H1 (cell line): ENCODE measurements around the gene PARD3. TPM values are rescaled to one million over a fixed set of nuclear protein-coding genes. Genes with fewer than 3 reads are reported as not detected.

Experiments used
- CTCF ChIA-PET: fragments of 300-600 bp; sonication (Branson Sonifier 250); formaldehyde crosslinking; loops from one replicate; lab custom pipeline; 2021; ENCODE audit not compliant: partially characterized antibody; lab: Charles Lee
- POLR2A ChIA-PET: fragments of 300-600 bp; sonication (Branson Sonifier 250); formaldehyde crosslinking; loops from one replicate; lab custom pipeline; 2021; ENCODE audit warnings: inconsistent platforms; ENCODE audit not compliant: partially characterized antibody; lab: Charles Lee
- DNase-seq, 2 experiments: peaks; one replicate each; pipeline versions ENCODE4 v3.0.0 to v3.0.0-alpha.2; 2010 to 2022; ENCODE audit warnings: low spot score in 2 of 2, low read depth in 1 of 2, mixed read lengths in 1 of 2
- FAIRE-seq: peaks from 2 replicates; lab custom pipeline; 2011; peaks lifted over from hg19 to GRCh38; lab: Jason Lieb, UNC
- H2AFZ ChIP-seq: 2 replicates; pipeline ENCODE4 v1.8.1; 2012; ENCODE audit warnings: low read length, inconsistent platforms
- H2AK5ac ChIP-seq: 2 replicates; pipeline ENCODE4 v1.6.1; 2013; ENCODE audit warnings: low read depth, low read length
- H2BK120ac ChIP-seq: replicated peaks from 2 replicates; pipeline ENCODE3; 2013; ENCODE audit warnings: low read depth, low read length, inconsistent platforms
- H2BK12ac ChIP-seq: 2 replicates; pipeline ENCODE4 v1.6.1; 2013; ENCODE audit warnings: low read depth, low read length
- H2BK15ac ChIP-seq: 2 replicates; pipeline ENCODE4 v1.6.1; 2013; ENCODE audit warnings: low read length
- H2BK20ac ChIP-seq: 2 replicates; pipeline ENCODE4 v1.6.1; 2013; ENCODE audit warnings: low read length
- H2BK5ac ChIP-seq: 2 replicates; pipeline ENCODE4 v1.6.1; 2013; ENCODE audit warnings: low read depth, low read length
- H3K14ac ChIP-seq: 2 replicates; pipeline ENCODE4 v1.6.1; 2013; ENCODE audit warnings: inconsistent platforms; ENCODE audit not compliant: insufficient read length
- H3K18ac ChIP-seq: 2 replicates; pipeline ENCODE4 v1.6.1; 2013; ENCODE audit warnings: low read length; ENCODE audit errors: extremely low read depth
- H3K23ac ChIP-seq: 2 replicates; pipeline ENCODE4 v1.6.1; 2013; ENCODE audit warnings: inconsistent platforms; ENCODE audit not compliant: insufficient read length
- H3K23me2 ChIP-seq: 2 replicates; pipeline ENCODE4 v1.6.1; 2013; ENCODE audit warnings: low read depth, low read length
- H3K27ac ChIP-seq: 2 replicates; pipeline ENCODE4 v1.6.1; 2011; ENCODE audit warnings: low read depth, low read length, inconsistent platforms
- H3K27me3 ChIP-seq, 4 experiments: replicated peaks in 1 of 4; 1 replicate in 1 of 4; 2 replicates in 3 of 4; pipeline versions ENCODE4 v1.6.1 to v1.8.1; 2011 to 2013; ENCODE audit warnings: low read length in 3 of 4, mild to moderate bottlenecking in 3 of 4, inconsistent platforms in 2 of 4, mixed read lengths in 2 of 4, moderate library complexity in 1 of 4; ENCODE audit not compliant: control insufficient read depth in 3 of 4, insufficient read depth in 3 of 4; ENCODE audit errors: extremely low read depth in 1 of 4
- H3K36me3 ChIP-seq, 4 experiments: 2 replicates each; pipeline versions ENCODE4 v1.6.1 to v1.8.1; 2011 to 2013; ENCODE audit warnings: mild to moderate bottlenecking in 4 of 4, low read length in 3 of 4, moderate library complexity in 2 of 4, control low read depth in 1 of 4, inconsistent platforms in 1 of 4; ENCODE audit not compliant: insufficient read depth in 4 of 4, control insufficient read depth in 2 of 4
- H3K4ac ChIP-seq: replicated peaks from 2 replicates; pipeline ENCODE3; 2013; ENCODE audit warnings: low read length, low read depth, mixed read lengths, inconsistent platforms; ENCODE audit not compliant: insufficient read length
- H3K4me1 ChIP-seq, 4 experiments: replicated peaks in 1 of 4; 1 replicate in 1 of 4; 2 replicates in 3 of 4; pipeline versions ENCODE4 v1.6.1 to v1.8.1; 2011 to 2013; ENCODE audit warnings: low read length in 3 of 4, inconsistent platforms in 2 of 4, mixed read lengths in 1 of 4; ENCODE audit not compliant: insufficient read depth in 4 of 4, control insufficient read depth in 3 of 4
- H3K4me2 ChIP-seq, 2 experiments: 2 replicates each; pipeline versions ENCODE4 v1.6.1 to v1.8.1; 2011 to 2013; ENCODE audit warnings: low read depth in 2 of 2, low read length in 2 of 2, control low read depth in 1 of 2, inconsistent platforms in 1 of 2, mild to moderate bottlenecking in 1 of 2; ENCODE audit not compliant: insufficient read depth in 1 of 2
- H3K4me3 ChIP-seq, 4 experiments: fragments of 200-600, 300-600 bp in 1 of 4; sonication (generic), shearing (Covaris generic), sonication (Bioruptor Twin) in 1 of 4; 2 replicates each; pipeline versions ENCODE4 v1.5.1 to v1.8.1; 2011 to 2016; ENCODE audit warnings: low read length in 4 of 4, low read depth in 3 of 4, control low read depth in 2 of 4, inconsistent platforms in 2 of 4, mild to moderate bottlenecking in 2 of 4, mixed read lengths in 1 of 4, moderate library complexity in 1 of 4; ENCODE audit not compliant: insufficient read depth in 2 of 4; ENCODE audit errors: extremely low read depth in 1 of 4
- H3K56ac ChIP-seq: replicated peaks from 2 replicates; pipeline ENCODE3; 2013; ENCODE audit warnings: low read depth, mild to moderate bottlenecking, mixed read lengths, low read length, inconsistent platforms; ENCODE audit not compliant: insufficient read length
- H3K79me1 ChIP-seq: 2 replicates; pipeline ENCODE4 v1.6.1; 2013; ENCODE audit warnings: low read depth, low read length, control low read depth
- H3K79me2 ChIP-seq, 2 experiments: 2 replicates each; pipeline versions ENCODE4 v1.6.1 to v1.8.1; 2012 to 2013; ENCODE audit warnings: low read length in 2 of 2, mild to moderate bottlenecking in 2 of 2, inconsistent platforms in 1 of 2; ENCODE audit not compliant: insufficient read depth in 2 of 2, control insufficient read depth in 1 of 2
- H3K9ac ChIP-seq, 4 experiments: replicated peaks in 1 of 4; 1 replicate in 1 of 4; 2 replicates in 3 of 4; pipeline versions ENCODE4 v1.6.1 to v1.8.1; 2011 to 2013; ENCODE audit warnings: low read depth in 3 of 4, low read length in 3 of 4, control low read depth in 2 of 4, mild to moderate bottlenecking in 2 of 4, moderate library complexity in 2 of 4, inconsistent platforms in 1 of 4; ENCODE audit errors: extremely low read depth in 1 of 4
- H3K9me3 ChIP-seq, 2 experiments: 2 replicates each; pipeline versions ENCODE4 v1.6.1 to v1.8.1; 2012 to 2013; ENCODE audit warnings: mild to moderate bottlenecking in 2 of 2, moderate library complexity in 2 of 2, control low read depth in 1 of 2, inconsistent platforms in 1 of 2, low read depth in 1 of 2, low read length in 1 of 2, mixed read lengths in 1 of 2; ENCODE audit not compliant: insufficient read depth in 2 of 2
- H4K20me1 ChIP-seq, 2 experiments: replicated peaks in 1 of 2; 2 replicates each; pipeline versions ENCODE3 to v1.8.1; 2011 to 2013; ENCODE audit warnings: inconsistent platforms in 2 of 2, low read length in 2 of 2, mild to moderate bottlenecking in 1 of 2; ENCODE audit not compliant: insufficient read depth in 2 of 2, control insufficient read depth in 1 of 2
- H4K5ac ChIP-seq: 2 replicates; pipeline ENCODE4 v1.6.1; 2013; ENCODE audit warnings: low read length, low read depth, mixed read lengths, inconsistent platforms; ENCODE audit not compliant: insufficient read length
- H4K8ac ChIP-seq: 2 replicates; pipeline ENCODE4 v1.8.0; 2013; ENCODE audit warnings: mild to moderate bottlenecking, moderate library complexity, low read length, inconsistent platforms; ENCODE audit not compliant: insufficient read depth; ENCODE audit errors: extremely low read depth
- H4K91ac ChIP-seq: replicated peaks from 2 replicates; pipeline ENCODE3; 2013; ENCODE audit warnings: low read length, mixed read lengths, inconsistent platforms; ENCODE audit not compliant: insufficient read length
- CREB1 ChIP-seq: IDR thresholded peaks from 2 replicates; pipeline ENCODE4 v1.6.1; 2012; ENCODE audit warnings: inconsistent platforms
- EGR1 ChIP-seq: IDR thresholded peaks from 2 replicates; pipeline ENCODE4 v1.6.1; 2011; ENCODE audit warnings: low read depth, low read length, borderline replicate concordance
- EP300 ChIP-seq, 2 experiments: IDR thresholded peaks; 1 replicate in 1 of 2; 2 replicates in 1 of 2; pipeline ENCODE4 v1.6.1; 2011 to 2012; ENCODE audit warnings: low read depth in 2 of 2, low read length in 2 of 2, mild to moderate bottlenecking in 2 of 2, borderline replicate concordance in 1 of 2, inconsistent platforms in 1 of 2, moderate library complexity in 1 of 2
- HDAC2 ChIP-seq, 2 experiments: fragments of 300-600 bp in 1 of 2; sonication (generic) in 1 of 2; IDR thresholded peaks; 2 replicates each; pipeline ENCODE4 v1.6.1; 2011 to 2012; ENCODE audit warnings: low read depth in 2 of 2, low read length in 2 of 2, mild to moderate bottlenecking in 2 of 2, moderate library complexity in 2 of 2, borderline replicate concordance in 1 of 2, inconsistent platforms in 1 of 2
- POU5F1 ChIP-seq: IDR thresholded peaks from 2 replicates; pipeline ENCODE4 v1.6.1; 2011; ENCODE audit warnings: low read depth, mild to moderate bottlenecking, low read length, moderate library complexity
- RFX5 ChIP-seq: IDR thresholded peaks from 2 replicates; pipeline ENCODE4 v1.6.1; 2011; ENCODE audit warnings: low read depth, low read length, improper control_type of control experiment, borderline replicate concordance
- RXRA ChIP-seq: IDR thresholded peaks from 2 replicates; pipeline ENCODE4 v1.6.1; 2011; ENCODE audit warnings: low read depth, mild to moderate bottlenecking, low read length, moderate library complexity; ENCODE audit not compliant: insufficient read depth
- SIX5 ChIP-seq: IDR thresholded peaks from 2 replicates; pipeline ENCODE4 v1.6.1; 2011; ENCODE audit warnings: mild to moderate bottlenecking, low read depth, low read length
- SP4 ChIP-seq: IDR thresholded peaks from 2 replicates; pipeline ENCODE4 v1.6.1; 2012; ENCODE audit warnings: low read length, inconsistent platforms
- SUZ12 ChIP-seq: fragments of 200-600 bp; sonication (generic); IDR thresholded peaks from 2 replicates; pipeline ENCODE4 v1.6.1; 2012; ENCODE audit warnings: mild to moderate bottlenecking, inconsistent platforms, low read length, moderate library complexity, mixed read lengths
- TBP ChIP-seq: IDR thresholded peaks from 2 replicates; pipeline ENCODE4 v1.6.1; 2011; ENCODE audit warnings: low read depth, low read length, improper control_type of control experiment
- WGBS, 2 experiments: shearing (Covaris generic) in 1 of 2; methylation state at CpG; one replicate each; pipeline versions ENCODE4 v1.1.6 to v1.1.7; 2013 to 2015; ENCODE audit warnings: low lambda C conversion rate in 2 of 2, mixed read lengths in 2 of 2, inconsistent platforms in 1 of 2, low coverage in 1 of 2, missing lambda C conversion rate in 1 of 2; ENCODE audit not compliant: insufficient replicate concordance in 2 of 2, insufficient coverage in 1 of 2, insufficient read length in 1 of 2; ENCODE audit errors: extremely low coverage in 1 of 2, missing lambda C conversion rate in 1 of 2; 5-methylcytosine and 5-hydroxymethylcytosine counted together
- polyA plus RNA-seq, 7 experiments: library from polyadenylated mRNA; depleted of rRNA in 3 of 7; stranded (reverse) in 5 of 7; unstranded in 2 of 7; fragments of >200 nt in 5 of 7; fragments of 200-250 nt in 2 of 7; gene quantifications; 1 replicate in 5 of 7; 2 replicates in 1 of 7; 4 replicates in 1 of 7; pipeline versions ENCODE4 v1.2.1 to v1.2.3, GENCODE V29; 2011 to 2013; ENCODE audit warnings: missing spikeins in 2 of 7, mixed read lengths in 2 of 7
- total RNA-seq: library from RNA; stranded (reverse); fragmentation: NEBNext Ultra II Directional; extraction: Animal tissue kit (Norgen Biotek cat#: 25700); gene quantifications from 2 replicates; pipeline ENCODE4 v1.2.1, GENCODE V29; 2021

PARD3 gene
- total and polyA plus RNA-seq, 2 of the 8 experiments (the other 6 are each of a cell fraction or from before 2014, with no cell fraction given): 19.7 to 49.1 TPM

- no peaks in the 10 kb centered on the region for H3K36me3 ChIP-seq
- no peak overlapping the region for H2AK5ac ChIP-seq
- H2BK5ac ChIP-seq: no peak overlapping the region
- H3K4ac ChIP-seq: no peak overlapping the region
- H3K4me1 ChIP-seq: peaks cover 0 to 5% (median 4%) of the 10 kb centered on the region in 4 experiments; a peak in 4 of 7 replicates
- H4K20me1 ChIP-seq: no peaks in the 10 kb centered on the region
- no peak overlapping the region for H3K4me2 ChIP-seq
- no peaks in the 10 kb centered on the region for H3K23me2 ChIP-seq
- H2AFZ ChIP-seq: no peak overlapping the region
- FAIRE-seq (no peak), DNase-seq (no peak)
- no peaks in the 10 kb centered on the region for H3K9me3 ChIP-seq
- H4K91ac ChIP-seq: no peak overlapping the region
- H3K9ac ChIP-seq: no peak overlapping the region
- no peak overlapping the region for H3K4me3 ChIP-seq
- H3K18ac ChIP-seq: no peak overlapping the region
- H3K56ac ChIP-seq: no peak overlapping the region
- no peak overlapping the region for H2BK120ac ChIP-seq
- POLR2A ChIA-PET: no interaction called here
- H4K8ac ChIP-seq: no peak overlapping the region
- H4K5ac ChIP-seq: no peak overlapping the region
- WGBS, 2 experiments: 91% methylated on average over 3 of the region's 3 CpGs; no CpG with 5 or more reads in 1 of the 2 experiments
- no peaks in the 10 kb centered on the region for H3K79me2 ChIP-seq
- TF ChIP-seq POU5F1 (no peak), SP4 (no peak), SUZ12 (no peak), SIX5 (no peak), EP300 (IDR thresholded peaks at IDR 0.05; ENCODE audit: borderline replicate concordance in 1 of 2, low read depth in 2 of 2, low read length in 2 of 2) (no peak), RXRA (no peak), RFX5 (no peak), EGR1 (no peak), CREB1 (no peak), HDAC2 (IDR thresholded peaks at IDR 0.05; ENCODE audit: borderline replicate concordance in 1 of 2, low read depth in 2 of 2, low read length in 2 of 2) (no peak), TBP (no peak)
- no peak overlapping the region for H3K23ac ChIP-seq
- no peak overlapping the region for H2BK15ac ChIP-seq
- no peak overlapping the region for H2BK20ac ChIP-seq
- H3K14ac ChIP-seq: no peak overlapping the region
- no peaks in the 10 kb centered on the region for H3K27me3 ChIP-seq
- no peak overlapping the region for H3K27ac ChIP-seq
- CTCF ChIA-PET: no interaction called here
- H2BK12ac ChIP-seq: no peak overlapping the region
- H3K79me1 ChIP-seq: no peaks in the 10 kb centered on the region
Measured at GRCh38 chr10:34247560-34247959, 567.5 kb downstream of the PARD3 start.
